MCF 10A (cell line): ENCODE data around the gene SULT4A1. TPM values are rescaled to one million over a fixed set of nuclear protein-coding genes. Genes with fewer than 3 reads are reported as not detected.

Experiments
- BruUV-seq: library from RNA; stranded (reverse); fragments of 400-500 nt; replicated peaks from 2 replicates; lab custom pipeline; 2021; lab: Mats Ljungman, UMichigan
- CTCF ChIA-PET: fragments of 300-600 bp; sonication (Branson Sonifier 250); formaldehyde crosslinking; extraction: SDS; loops from one replicate; lab custom pipeline; 2021; ENCODE audit warnings: antibody characterized with exemption, inconsistent platforms; lab: Yijun Ruan, JAX
- POLR2A ChIA-PET: fragments of 300-600, 350-650 bp; sonication (Branson Sonifier 250); formaldehyde crosslinking; extraction: SDS; loops from one replicate; lab custom pipeline; 2020; ENCODE audit warnings: antibody characterized with exemption, inconsistent platforms; lab: Yijun Ruan, JAX
- DNase-seq: peaks from one replicate; pipeline ENCODE4 v3.0.0-alpha.2; 2018; ENCODE audit not compliant: unreplicated experiment
- H3K27ac Mint-ChIP-seq: one replicate; pipeline ENCODE4 v1.8.0; 2022; ENCODE audit warnings: mild to moderate bottlenecking, low read depth, mixed read lengths; ENCODE audit not compliant: unreplicated experiment
- H3K27me3 Mint-ChIP-seq: one replicate; pipeline ENCODE4 v1.8.0; 2022; ENCODE audit warnings: mixed read lengths; ENCODE audit not compliant: insufficient read depth, unreplicated experiment
- H3K36me3 Mint-ChIP-seq: one replicate; pipeline ENCODE4 v1.8.0; 2022; ENCODE audit warnings: mild to moderate bottlenecking, moderate library complexity, mixed read lengths; ENCODE audit not compliant: insufficient read depth, unreplicated experiment
- H3K4me1 Mint-ChIP-seq: one replicate; pipeline ENCODE4 v1.8.0; 2022; ENCODE audit warnings: mixed read lengths; ENCODE audit not compliant: insufficient read depth, unreplicated experiment
- H3K4me3 Mint-ChIP-seq: one replicate; pipeline ENCODE4 v1.8.0; 2022; ENCODE audit warnings: mild to moderate bottlenecking, moderate library complexity, mixed read lengths; ENCODE audit not compliant: unreplicated experiment
- H3K9me3 Mint-ChIP-seq: one replicate; pipeline ENCODE4 v1.8.0; 2022; ENCODE audit warnings: mixed read lengths; ENCODE audit not compliant: unreplicated experiment
- CTCF ChIP-seq: fragments of 200-600 bp; IDR thresholded peaks from one replicate; pipeline ENCODE4 v1.8.0; 2022; ENCODE audit warnings: antibody characterized with exemption, mild to moderate bottlenecking; ENCODE audit not compliant: unreplicated experiment
- intact Hi-C: fragments of 100-400 bp; cut with micrococcal nuclease; formaldehyde crosslinking; loops from 2 replicates; pipeline ENCODE4 v1.14.1; 2022
- total RNA-seq: library from RNA; stranded (reverse); gene quantifications from 2 replicates; pipeline ENCODE4 v1.2.3, GENCODE V29; 2022

SULT4A1 gene
- total RNA-seq, 1 experiment from 2014 or later = not detected

- Mint-ChIP-seq H3K4me3 (no peak overlapping the region), H3K27ac (no peak overlapping the region), H3K36me3 (no peaks in the 10 kb centered on the region), H3K27me3 (peaks cover 56% of the 10 kb centered on the region), H3K4me1 (no peaks in the 10 kb centered on the region), H3K9me3 (no peaks in the 10 kb centered on the region)
- no peak for TF ChIP-seq CTCF
- no peak for DNase-seq
- intact Hi-C loops = no loop called here
- ChIA-PET CTCF (interaction anchor here (0.6 to 0.9 kb wide), 2 partner anchors 9 to 348 kb away, joined by 4 to 5 read pairs; no protein-coding TSS in a partner anchor), POLR2A (interaction anchor here (0.7 kb wide), 1 partner anchor 244 kb away, joined by 3 read pairs; no protein-coding TSS in a partner anchor)
- BruUV-seq = no TSS peak
Measured at GRCh38 chr22:43846966-43847365, 15.3 kb downstream of the SULT4A1 start.

GRCh38 chr22:43845981-43846380, 16.3 kb downstream of the SULT4A1 start:
- Mint-ChIP-seq H3K4me1 (no peaks in the 10 kb centered on the region), H3K27ac (no peak overlapping the region), H3K36me3 (no peaks in the 10 kb centered on the region), H3K4me3 (no peak overlapping the region), H3K27me3 (peaks cover 47% of the 10 kb centered on the region), H3K9me3 (no peaks in the 10 kb centered on the region)
- POLR2A ChIA-PET = no interaction called here
- intact Hi-C loops = no loop called here
- DNase-seq = no peak
- BruUV-seq = no TSS peak
- no peak for TF ChIP-seq CTCF
- CTCF ChIA-PET = interaction anchor here (0.6 kb wide), 1 partner anchor 109 kb away, joined by 3 read pairs; the partner anchor contains the start of gene SAMM50

DNA sequence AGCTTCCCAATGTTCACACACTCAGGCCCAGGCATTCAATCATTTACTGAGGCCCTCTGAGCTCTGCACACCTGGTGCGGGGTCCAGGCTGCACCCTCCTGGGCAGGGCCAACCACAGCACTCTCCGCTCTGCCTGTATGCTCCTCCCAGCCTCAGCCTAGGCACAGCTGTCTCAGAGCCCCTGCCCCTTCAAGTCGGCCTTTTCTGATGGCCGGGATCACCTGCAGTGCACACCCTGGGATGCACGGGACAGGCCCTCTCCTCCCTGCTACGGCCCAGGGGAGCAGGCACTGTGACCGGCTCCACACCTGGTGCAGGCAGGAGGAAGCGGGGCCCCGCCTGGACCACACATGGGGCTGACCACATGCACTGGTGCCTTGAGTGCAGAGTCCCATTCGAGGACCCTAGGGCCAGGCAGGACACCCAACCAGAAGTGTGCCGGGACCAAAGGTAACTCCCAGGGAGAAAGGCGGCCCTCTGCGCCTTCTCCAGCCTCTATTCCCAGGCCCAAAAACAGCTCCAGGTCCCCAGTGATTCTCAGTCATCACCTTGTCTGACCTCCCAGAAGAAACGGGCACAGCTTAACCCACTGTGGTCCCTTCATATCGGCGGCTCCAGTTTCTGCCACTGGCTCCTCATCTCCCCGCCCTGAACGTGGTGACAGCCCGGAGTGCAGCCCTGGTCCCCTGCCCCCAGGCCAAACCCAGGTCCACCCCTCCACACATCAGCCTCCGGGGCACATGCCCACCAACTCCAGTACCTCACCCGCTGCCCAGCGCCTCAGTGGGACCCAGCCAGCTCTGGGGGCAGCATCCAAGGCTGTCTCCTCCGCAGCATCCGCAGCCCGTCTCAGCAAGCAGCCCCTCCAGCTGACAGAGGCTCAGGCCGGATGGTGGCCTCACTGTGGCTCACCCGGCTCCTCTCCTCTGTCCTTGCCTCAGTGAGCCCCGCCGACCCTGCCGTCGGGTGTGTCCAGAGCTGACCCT, 17.5 kb downstream of the SULT4A1 start:
- intact Hi-C loops = no loop called here
- Mint-ChIP-seq H3K27ac (no peak overlapping the region), H3K27me3 (peaks cover 35% of the 10 kb centered on the region), H3K4me1 (no peaks in the 10 kb centered on the region), H3K36me3 (no peaks in the 10 kb centered on the region), H3K9me3 (no peaks in the 10 kb centered on the region), H3K4me3 (no peak overlapping the region)
- no peak for DNase-seq
- BruUV-seq = no TSS peak
- TF ChIP-seq CTCF = no peak
- ChIA-PET POLR2A (no interaction called here), CTCF (no interaction called here)

DNA sequence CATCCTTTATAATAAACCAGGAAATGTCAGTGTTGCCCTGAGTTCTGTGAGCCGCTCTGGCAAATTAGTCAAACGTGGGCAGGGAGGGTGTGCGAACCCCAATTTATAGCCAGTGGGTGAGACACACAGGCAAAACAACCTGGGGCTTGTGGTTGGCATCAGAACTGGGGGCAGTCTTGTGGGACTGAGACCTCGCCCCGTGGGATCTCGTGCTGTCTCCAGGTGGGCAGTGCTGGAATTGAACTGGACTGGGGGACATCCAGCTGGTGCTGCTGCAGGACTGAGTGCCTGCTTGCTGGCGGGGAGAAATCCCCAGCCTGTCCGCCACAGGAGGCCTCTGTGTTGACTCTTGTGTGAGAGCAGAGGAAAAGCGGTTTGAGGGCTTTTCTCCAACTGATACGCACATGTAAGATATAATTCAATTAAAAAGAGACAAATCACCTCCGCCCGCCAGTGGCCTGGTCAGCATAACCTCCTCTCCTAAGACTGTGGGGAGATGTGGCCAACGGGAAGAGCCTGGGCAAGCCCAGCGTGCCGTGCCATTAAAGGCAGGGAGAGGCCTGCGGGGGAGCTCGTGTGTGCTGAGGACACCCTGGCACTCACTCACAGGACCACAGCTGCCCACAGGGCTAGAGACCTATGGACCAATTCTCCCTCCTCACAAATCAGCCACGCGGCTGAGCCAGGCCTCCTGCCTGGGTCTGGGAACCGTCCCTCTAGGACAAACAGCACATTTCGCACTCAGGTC, 18.4 kb downstream of the SULT4A1 start:
- CTCF ChIA-PET = no interaction called here

More for the DNA sequence above, 18.4 kb downstream of the SULT4A1 start:
- no peak for TF ChIP-seq CTCF
- H3K4me1 Mint-ChIP-seq = no peaks in the 10 kb centered on the region
- intact Hi-C loops = no loop called here
- H3K36me3 Mint-ChIP-seq = no peaks in the 10 kb centered on the region
- H3K9me3 Mint-ChIP-seq = no peaks in the 10 kb centered on the region
- BruUV-seq = no TSS peak
- POLR2A ChIA-PET = no interaction called here
- no peak overlapping the region for H3K4me3 Mint-ChIP-seq
- H3K27ac Mint-ChIP-seq = no peak overlapping the region
- no peak for DNase-seq
- peaks cover 26% of the 10 kb centered on the region for H3K27me3 Mint-ChIP-seq
